Fibroblast of skin of left biceps (primary cell): Measurements from ENCODE around the gene ZBTB8A.
"Not testable (repeated sequence)": the region's sequence is repeated elsewhere in the genome, so short reads cannot be mapped to it uniquely, and the experiment has no call there.

Experiments used
- DNase-seq, 2 experiments: peaks; one replicate each; pipeline ENCODE4 v3.0.0-alpha.2; 2013; ENCODE audit warnings: low read depth in 2 of 2

The ZBTB8A gene

GRCh38 chr1:32538887-32539583, at the start of gene ZBTB8A:
Gene ZBTB8A, plus strand, starts transcription at chr1:32539427. Its CDS starts 53,505 bp downstream, at chr1:32592932.
- DNase-seq = no peak

GRCh38 chr1:32489774-32490454, 49.3 kb upstream of the ZBTB8A start:
- DNase-seq = no peak

GRCh38 chr1:32491386-32491785, 47.8 kb upstream of the ZBTB8A start:
- DNase-seq = no peak

- DNase-seq = no peak
Observed at GRCh38 chr1:32494196-32494595, 45.0 kb upstream of the ZBTB8A start.

- DNase-seq = no peak
Observed at GRCh38 chr1:32494711-32495337, 44.4 kb upstream of the ZBTB8A start.

- peak in 1 of 2 experiments; percentile 17 for DNase-seq
Observed at GRCh38 chr1:32496127-32496526, 43.1 kb upstream of the ZBTB8A start.

- DNase-seq = no peak
Observed at GRCh38 chr1:32498751-32499150, 40.5 kb upstream of the ZBTB8A start.

- peak; percentile 26 to 29 for DNase-seq
Observed at GRCh38 chr1:32500387-32501209, 38.6 kb upstream of the ZBTB8A start.

- no peak for DNase-seq
Observed at GRCh38 chr1:32501865-32502264, 37.4 kb upstream of the ZBTB8A start.

- no peak for DNase-seq
Observed at GRCh38 chr1:32503153-32503552, 36.1 kb upstream of the ZBTB8A start.

- no peak for DNase-seq
Observed at GRCh38 chr1:32507021-32507420, 32.2 kb upstream of the ZBTB8A start.

- DNase-seq = no peak
Observed at GRCh38 chr1:32508761-32509160, 30.5 kb upstream of the ZBTB8A start.

- no peak for DNase-seq
Observed at GRCh38 chr1:32509939-32510338, 29.3 kb upstream of the ZBTB8A start.

- DNase-seq = no peak
Observed at GRCh38 chr1:32516402-32516801, 22.8 kb upstream of the ZBTB8A start.

- DNase-seq = no peak
Observed at GRCh38 chr1:32518976-32519375, 20.3 kb upstream of the ZBTB8A start.

GRCh38 chr1:32521165-32521564, 18.1 kb upstream of the ZBTB8A start:
- DNase-seq = no peak

GRCh38 chr1:32525053-32525452, 14.2 kb upstream of the ZBTB8A start:
- DNase-seq = no peak

- DNase-seq = no peak
Observed at GRCh38 chr1:32525661-32526444, 13.4 kb upstream of the ZBTB8A start.

- DNase-seq = not testable (repeated sequence)
Observed at GRCh38 chr1:32528550-32528949, 10.7 kb upstream of the ZBTB8A start.

GRCh38 chr1:32533792-32534327, 5.4 kb upstream of the ZBTB8A start:
- DNase-seq = no peak

- DNase-seq = no peak
Observed at GRCh38 chr1:32536117-32536516, 3.1 kb upstream of the ZBTB8A start.
